SK-N-SH treated with all-trans-retinoic acid at 6 μM for 48 hours (cell line): ENCODE results near the gene MYO9A.
"Not testable (repeated sequence)": the region's sequence is repeated elsewhere in the genome, so short reads cannot be mapped to it uniquely, and the experiment has no call there.

Experiments
- ATAC-seq: fragments of 200-7000 bp; cut with Tn5 transposase; 3 replicates; pipeline ENCODE4 v1.9.1; 2020; ENCODE audit warnings: mild to moderate bottlenecking, moderate library complexity
- ARNTL ChIP-seq: fragments of 450-650 bp; formaldehyde crosslinking; IDR thresholded peaks from 2 replicates; pipeline ENCODE4 v1.5.0; 2020; ENCODE audit warnings: low read depth, mild to moderate bottlenecking, moderate library complexity, borderline replicate concordance
- BACH2 ChIP-seq: fragments of 250-450 bp; sonication (Bioruptor Pico); IDR thresholded peaks from 2 replicates; pipeline ENCODE4 v1.9.0; 2021; ENCODE audit warnings: mild to moderate bottlenecking, borderline replicate concordance
- CSDC2 ChIP-seq: fragments of 250-450 bp; sonication (Bioruptor Pico); IDR thresholded peaks from 2 replicates; pipeline ENCODE4 v1.5.0; 2020; ENCODE audit warnings: mild to moderate bottlenecking, moderate library complexity
- ESRRG ChIP-seq: fragments of 250-450 bp; sonication (Bioruptor Pico); IDR thresholded peaks from 2 replicates; pipeline ENCODE4 v1.6.1; 2021; ENCODE audit warnings: mild to moderate bottlenecking
- GLIS3 ChIP-seq: fragments of 250-450 bp; sonication (Bioruptor Pico); IDR thresholded peaks from 2 replicates; pipeline ENCODE4 v1.5.0; 2020; ENCODE audit warnings: mild to moderate bottlenecking, moderate library complexity
- PPARA ChIP-seq: fragments of 250-450 bp; sonication (Bioruptor Pico); IDR thresholded peaks from 2 replicates; pipeline ENCODE4 v1.5.0; 2020; ENCODE audit warnings: mild to moderate bottlenecking, borderline replicate concordance
- RARB ChIP-seq: fragments of 250-450 bp; sonication (Bioruptor Pico); IDR thresholded peaks from 2 replicates; pipeline ENCODE4 v1.8.0; 2021; ENCODE audit warnings: mild to moderate bottlenecking, moderate library complexity
- TCF4 ChIP-seq: fragments of 250-450 bp; sonication (Bioruptor Pico); IDR thresholded peaks from 2 replicates; pipeline ENCODE4 v1.8.0; 2021; ENCODE audit warnings: mild to moderate bottlenecking, moderate library complexity, borderline replicate concordance
- TOX ChIP-seq: fragments of 250-450 bp; sonication (Bioruptor Pico); IDR thresholded peaks from 2 replicates; pipeline ENCODE4 v1.8.0; 2021; ENCODE audit warnings: mild to moderate bottlenecking, moderate library complexity, borderline replicate concordance
- ZC3H10 ChIP-seq: fragments of 250-450 bp; sonication (Bioruptor Pico); IDR thresholded peaks from 2 replicates; pipeline ENCODE4 v1.5.1; 2021; ENCODE audit warnings: mild to moderate bottlenecking, moderate library complexity
- ZFP3 ChIP-seq: fragments of 250-450 bp; sonication (Bioruptor Pico); IDR thresholded peaks from 2 replicates; pipeline ENCODE4 v1.5.0; 2020; ENCODE audit warnings: mild to moderate bottlenecking, moderate library complexity
- ZFP30 ChIP-seq: fragments of 450-650 bp; formaldehyde crosslinking; IDR thresholded peaks from 2 replicates; pipeline ENCODE4 v1.5.0; 2022; ENCODE audit warnings: mild to moderate bottlenecking, moderate library complexity
- ZNF565 ChIP-seq: fragments of 450-650 bp; formaldehyde crosslinking; conservative IDR thresholded peaks from 2 replicates; pipeline ENCODE4 v1.5.0; 2020; ENCODE audit warnings: low read depth, mild to moderate bottlenecking, moderate library complexity
- ZNF70 ChIP-seq: fragments of 450-650 bp; formaldehyde crosslinking; IDR thresholded peaks from 2 replicates; pipeline ENCODE4 v1.5.0; 2020; ENCODE audit warnings: mild to moderate bottlenecking, moderate library complexity
- ZNF8 ChIP-seq: fragments of 450-650 bp; formaldehyde crosslinking; IDR thresholded peaks from 2 replicates; pipeline ENCODE4 v1.5.0; 2020; ENCODE audit warnings: mild to moderate bottlenecking, moderate library complexity
- TF ChIP-seq, protein P1 (sequence below): fragments of 250-450 bp; sonication (Bioruptor Pico); IDR thresholded peaks from 2 replicates; pipeline ENCODE4 v1.5.1; 2021; ENCODE audit warnings: mild to moderate bottlenecking, moderate library complexity
- TF ChIP-seq, protein P2 (sequence below): fragments of 250-450 bp; sonication (Bioruptor Pico); IDR thresholded peaks from 2 replicates; pipeline ENCODE4 v1.8.0; 2021; ENCODE audit warnings: low read depth, mild to moderate bottlenecking, moderate library complexity, borderline replicate concordance
- TF ChIP-seq, protein P3 (sequence below): fragments of 250-450 bp; sonication (Bioruptor Pico); IDR thresholded peaks from 2 replicates; pipeline ENCODE4 v1.5.0; 2020; ENCODE audit warnings: mild to moderate bottlenecking, moderate library complexity
- TF ChIP-seq, protein P4 (sequence below): fragments of 250-450 bp; sonication (Bioruptor Pico); IDR thresholded peaks from 2 replicates; pipeline ENCODE4 v1.8.0; 2020; ENCODE audit warnings: mild to moderate bottlenecking, moderate library complexity, borderline replicate concordance
- TF ChIP-seq, protein P5 (sequence below): fragments of 250-450 bp; sonication (Bioruptor Pico); IDR thresholded peaks from 2 replicates; pipeline ENCODE4 v1.5.1; 2020; ENCODE audit warnings: low read depth, mild to moderate bottlenecking, moderate library complexity

MYO9A gene

DNA sequence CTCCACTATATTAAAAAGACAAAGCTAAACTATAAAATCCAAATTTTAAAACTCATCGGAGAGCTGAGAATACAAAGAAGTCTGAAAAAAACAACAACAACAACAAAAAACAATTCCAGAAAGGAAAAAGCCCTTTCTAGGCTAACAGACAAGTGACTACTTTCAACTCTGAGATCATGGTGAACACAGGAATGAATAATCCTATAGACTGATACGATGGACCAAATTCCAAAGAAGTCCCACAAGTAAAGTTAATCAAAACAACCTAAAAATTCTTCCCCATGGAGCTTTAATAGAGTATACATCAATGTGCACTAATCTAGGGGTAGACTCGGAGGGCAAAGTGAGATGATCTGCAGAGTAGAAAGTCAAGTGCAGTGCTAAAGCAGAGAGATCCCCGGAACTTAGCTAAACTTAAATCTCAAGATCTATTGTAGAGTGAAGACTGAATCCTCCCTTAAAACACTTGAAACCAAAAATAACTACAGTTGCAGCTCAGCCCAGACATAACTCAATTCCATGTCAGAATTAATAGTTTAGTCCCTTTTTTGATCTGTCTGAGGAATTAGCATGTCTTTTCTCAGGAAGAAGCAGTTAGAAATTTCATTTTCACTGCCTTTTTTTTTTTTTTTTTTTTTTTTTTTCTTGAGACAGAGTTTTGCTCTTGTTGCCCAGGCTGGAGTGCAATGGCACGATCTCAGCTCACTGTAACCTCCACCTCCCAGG is 43.5 kb downstream of the MYO9A start:
- no peak for TF ChIP-seq PPARA (CRISPR knock-in tag)
- no peak for TF ChIP-seq ESRRG (CRISPR knock-in tag)
- TF ChIP-seq, protein P1, sequence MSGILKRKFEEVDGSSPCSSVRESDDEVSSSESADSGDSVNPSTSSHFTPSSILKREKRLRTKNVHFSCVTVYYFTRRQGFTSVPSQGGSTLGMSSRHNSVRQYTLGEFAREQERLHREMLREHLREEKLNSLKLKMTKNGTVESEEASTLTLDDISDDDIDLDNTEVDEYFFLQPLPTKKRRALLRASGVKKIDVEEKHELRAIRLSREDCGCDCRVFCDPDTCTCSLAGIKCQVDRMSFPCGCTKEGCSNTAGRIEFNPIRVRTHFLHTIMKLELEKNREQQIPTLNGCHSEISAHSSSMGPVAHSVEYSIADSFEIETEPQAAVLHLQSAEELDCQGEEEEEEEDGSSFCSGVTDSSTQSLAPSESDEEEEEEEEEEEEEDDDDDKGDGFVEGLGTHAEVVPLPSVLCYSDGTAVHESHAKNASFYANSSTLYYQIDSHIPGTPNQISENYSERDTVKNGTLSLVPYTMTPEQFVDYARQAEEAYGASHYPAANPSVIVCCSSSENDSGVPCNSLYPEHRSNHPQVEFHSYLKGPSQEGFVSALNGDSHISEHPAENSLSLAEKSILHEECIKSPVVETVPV (CRISPR knock-in tag), result no peak
- no peak for TF ChIP-seq GLIS3 (CRISPR knock-in tag)
- TF ChIP-seq ZFP3 (CRISPR knock-in tag), result no peak
- no peak for TF ChIP-seq ZNF565 (CRISPR knock-in tag)
- TF ChIP-seq ZFP30 (CRISPR knock-in tag), result no peak
- TF ChIP-seq ZNF8 (CRISPR knock-in tag), result no peak
- TF ChIP-seq, protein P2, sequence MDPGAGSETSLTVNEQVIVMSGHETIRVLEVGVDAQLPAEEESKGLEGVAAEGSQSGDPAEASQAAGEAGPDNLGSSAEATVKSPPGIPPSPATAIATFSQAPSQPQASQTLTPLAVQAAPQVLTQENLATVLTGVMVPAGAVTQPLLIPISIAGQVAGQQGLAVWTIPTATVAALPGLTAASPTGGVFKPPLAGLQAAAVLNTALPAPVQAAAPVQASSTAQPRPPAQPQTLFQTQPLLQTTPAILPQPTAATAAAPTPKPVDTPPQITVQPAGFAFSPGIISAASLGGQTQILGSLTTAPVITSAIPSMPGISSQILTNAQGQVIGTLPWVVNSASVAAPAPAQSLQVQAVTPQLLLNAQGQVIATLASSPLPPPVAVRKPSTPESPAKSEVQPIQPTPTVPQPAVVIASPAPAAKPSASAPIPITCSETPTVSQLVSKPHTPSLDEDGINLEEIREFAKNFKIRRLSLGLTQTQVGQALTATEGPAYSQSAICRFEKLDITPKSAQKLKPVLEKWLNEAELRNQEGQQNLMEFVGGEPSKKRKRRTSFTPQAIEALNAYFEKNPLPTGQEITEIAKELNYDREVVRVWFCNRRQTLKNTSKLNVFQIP (CRISPR knock-in tag), result no peak
- no peak for TF ChIP-seq ARNTL (CRISPR knock-in tag)
- TF ChIP-seq, protein P3, sequence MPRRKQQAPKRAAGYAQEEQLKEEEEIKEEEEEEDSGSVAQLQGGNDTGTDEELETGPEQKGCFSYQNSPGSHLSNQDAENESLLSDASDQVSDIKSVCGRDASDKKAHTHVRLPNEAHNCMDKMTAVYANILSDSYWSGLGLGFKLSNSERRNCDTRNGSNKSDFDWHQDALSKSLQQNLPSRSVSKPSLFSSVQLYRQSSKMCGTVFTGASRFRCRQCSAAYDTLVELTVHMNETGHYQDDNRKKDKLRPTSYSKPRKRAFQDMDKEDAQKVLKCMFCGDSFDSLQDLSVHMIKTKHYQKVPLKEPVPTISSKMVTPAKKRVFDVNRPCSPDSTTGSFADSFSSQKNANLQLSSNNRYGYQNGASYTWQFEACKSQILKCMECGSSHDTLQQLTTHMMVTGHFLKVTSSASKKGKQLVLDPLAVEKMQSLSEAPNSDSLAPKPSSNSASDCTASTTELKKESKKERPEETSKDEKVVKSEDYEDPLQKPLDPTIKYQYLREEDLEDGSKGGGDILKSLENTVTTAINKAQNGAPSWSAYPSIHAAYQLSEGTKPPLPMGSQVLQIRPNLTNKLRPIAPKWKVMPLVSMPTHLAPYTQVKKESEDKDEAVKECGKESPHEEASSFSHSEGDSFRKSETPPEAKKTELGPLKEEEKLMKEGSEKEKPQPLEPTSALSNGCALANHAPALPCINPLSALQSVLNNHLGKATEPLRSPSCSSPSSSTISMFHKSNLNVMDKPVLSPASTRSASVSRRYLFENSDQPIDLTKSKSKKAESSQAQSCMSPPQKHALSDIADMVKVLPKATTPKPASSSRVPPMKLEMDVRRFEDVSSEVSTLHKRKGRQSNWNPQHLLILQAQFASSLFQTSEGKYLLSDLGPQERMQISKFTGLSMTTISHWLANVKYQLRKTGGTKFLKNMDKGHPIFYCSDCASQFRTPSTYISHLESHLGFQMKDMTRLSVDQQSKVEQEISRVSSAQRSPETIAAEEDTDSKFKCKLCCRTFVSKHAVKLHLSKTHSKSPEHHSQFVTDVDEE, result no peak
- TF ChIP-seq, protein P4, sequence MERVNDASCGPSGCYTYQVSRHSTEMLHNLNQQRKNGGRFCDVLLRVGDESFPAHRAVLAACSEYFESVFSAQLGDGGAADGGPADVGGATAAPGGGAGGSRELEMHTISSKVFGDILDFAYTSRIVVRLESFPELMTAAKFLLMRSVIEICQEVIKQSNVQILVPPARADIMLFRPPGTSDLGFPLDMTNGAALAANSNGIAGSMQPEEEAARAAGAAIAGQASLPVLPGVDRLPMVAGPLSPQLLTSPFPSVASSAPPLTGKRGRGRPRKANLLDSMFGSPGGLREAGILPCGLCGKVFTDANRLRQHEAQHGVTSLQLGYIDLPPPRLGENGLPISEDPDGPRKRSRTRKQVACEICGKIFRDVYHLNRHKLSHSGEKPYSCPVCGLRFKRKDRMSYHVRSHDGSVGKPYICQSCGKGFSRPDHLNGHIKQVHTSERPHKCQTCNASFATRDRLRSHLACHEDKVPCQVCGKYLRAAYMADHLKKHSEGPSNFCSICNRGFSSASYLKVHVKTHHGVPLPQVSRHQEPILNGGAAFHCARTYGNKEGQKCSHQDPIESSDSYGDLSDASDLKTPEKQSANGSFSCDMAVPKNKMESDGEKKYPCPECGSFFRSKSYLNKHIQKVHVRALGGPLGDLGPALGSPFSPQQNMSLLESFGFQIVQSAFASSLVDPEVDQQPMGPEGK, result no peak
- no peak for TF ChIP-seq TOX
- no peak for TF ChIP-seq RARB (CRISPR knock-in tag)
- TF ChIP-seq TCF4 (CRISPR knock-in tag), result no peak
- TF ChIP-seq CSDC2 (CRISPR knock-in tag), result no peak
- TF ChIP-seq ZNF70 (CRISPR knock-in tag), result no peak
- TF ChIP-seq, all 23 proteins: peak for 0
- no peak for ATAC-seq

DNA sequence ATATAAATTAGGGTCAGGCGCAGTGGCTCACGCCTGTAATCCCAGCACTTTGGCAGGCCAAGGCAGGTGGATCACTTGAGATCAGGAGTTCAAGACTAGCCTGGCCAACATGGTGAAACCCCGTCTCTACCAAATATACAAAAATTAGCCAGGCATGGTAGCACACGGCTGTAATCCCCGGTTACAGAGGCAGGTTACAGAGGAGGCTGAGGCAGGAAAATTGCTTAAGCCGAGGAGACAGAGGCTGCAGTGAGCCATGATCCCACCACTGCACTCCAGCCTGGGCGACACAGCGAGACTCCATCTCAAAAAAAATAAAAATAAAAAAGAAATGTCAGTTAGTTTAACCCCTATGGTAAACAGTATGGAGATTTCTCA is 46.5 kb downstream of the MYO9A start:
- not testable (repeated sequence) for ATAC-seq

DNA sequence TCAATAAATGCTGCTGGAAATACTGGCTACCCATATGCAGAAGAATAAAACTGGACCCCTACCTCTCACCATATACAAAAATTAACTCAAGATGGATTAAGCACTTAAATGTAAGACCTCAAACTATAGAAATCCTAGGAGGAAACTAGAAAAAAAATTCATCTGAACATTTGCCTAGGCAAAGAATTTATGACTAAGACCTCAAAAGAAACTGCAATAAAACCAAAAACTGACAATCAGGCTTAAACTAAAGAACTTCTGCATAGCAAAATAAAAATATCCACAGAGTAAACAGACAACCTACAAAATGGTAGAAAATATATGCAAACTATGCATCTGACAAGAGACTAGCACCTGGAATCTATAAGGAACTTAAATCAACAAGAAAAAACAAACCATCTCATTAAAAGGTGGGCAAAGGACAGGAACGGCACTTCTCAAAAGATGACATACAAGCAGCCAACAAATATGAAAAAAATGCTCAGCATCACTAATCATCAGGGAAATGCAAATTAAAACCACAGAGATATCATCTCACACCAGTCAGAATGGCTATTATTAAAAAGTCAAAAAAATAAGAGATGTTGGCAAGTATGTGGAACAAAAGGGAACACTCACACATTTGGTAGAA is 47.0 kb downstream of the MYO9A start:
- TF ChIP-seq, protein P5, sequence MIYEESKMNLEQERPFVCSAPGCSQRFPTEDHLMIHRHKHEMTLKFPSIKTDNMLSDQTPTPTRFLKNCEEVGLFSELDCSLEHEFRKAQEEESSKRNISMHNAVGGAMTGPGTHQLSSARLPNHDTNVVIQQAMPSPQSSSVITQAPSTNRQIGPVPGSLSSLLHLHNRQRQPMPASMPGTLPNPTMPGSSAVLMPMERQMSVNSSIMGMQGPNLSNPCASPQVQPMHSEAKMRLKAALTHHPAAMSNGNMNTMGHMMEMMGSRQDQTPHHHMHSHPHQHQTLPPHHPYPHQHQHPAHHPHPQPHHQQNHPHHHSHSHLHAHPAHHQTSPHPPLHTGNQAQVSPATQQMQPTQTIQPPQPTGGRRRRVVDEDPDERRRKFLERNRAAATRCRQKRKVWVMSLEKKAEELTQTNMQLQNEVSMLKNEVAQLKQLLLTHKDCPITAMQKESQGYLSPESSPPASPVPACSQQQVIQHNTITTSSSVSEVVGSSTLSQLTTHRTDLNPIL (CRISPR knock-in tag), result no peak
- TF ChIP-seq, protein P2 (CRISPR knock-in tag), result no peak
- TF ChIP-seq ZC3H10 (no peak), ESRRG (CRISPR knock-in tag) (no peak), ZNF8 (CRISPR knock-in tag) (no peak), BACH2 (CRISPR knock-in tag) (no peak), CSDC2 (CRISPR knock-in tag) (no peak), ZFP3 (CRISPR knock-in tag) (no peak), ZNF565 (CRISPR knock-in tag) (no peak), TOX (no peak)
- TF ChIP-seq, protein P1 (CRISPR knock-in tag), result no peak
- ATAC-seq, result no peak
